Activated CD8-positive, alpha-beta memory T cell treated with anti-CD3 and anti-CD28 coated beads for 36 hours (primary cell): ENCODE measurements around the gene SCIMP. TPM values are rescaled to one million over a fixed set of nuclear protein-coding genes. Genes with fewer than 3 reads are reported as not detected.
"Not testable (repeated sequence)": the region's sequence is repeated elsewhere in the genome, so short reads cannot be mapped to it uniquely, and the experiment has no call there.

Experiments
- CTCF ChIA-PET: fragments of 350-600 bp; sonication (Branson Sonifier 250); formaldehyde crosslinking; loops from one replicate; lab custom pipeline; 2021; ENCODE audit warnings: antibody characterized with exemption; lab: Charles Lee
- POLR2A ChIA-PET: fragments of 350-600 bp; sonication (Branson Sonifier 250); formaldehyde crosslinking; loops from one replicate; lab custom pipeline; 2021; ENCODE audit warnings: antibody characterized with exemption; lab: Charles Lee
- total RNA-seq, 2 experiments: library from RNA; stranded (reverse); gene quantifications; one replicate each; pipeline ENCODE4 v1.2.3, GENCODE V29; 2021

Gene SCIMP
- total RNA-seq, 2 experiments from 2014 or later: 0.08 to 0.23 TPM

GRCh38 chr17:5203178-5203907 is 31.3 kb downstream of the SCIMP start:
- ChIA-PET CTCF (no interaction called here), POLR2A (no interaction called here)

- CTCF ChIA-PET: no interaction called here
- POLR2A ChIA-PET: no interaction called here
These were observed 33.6 kb downstream of the SCIMP start for GRCh38 chr17:5201011-5201410.

GRCh38 chr17:5200360-5200759 is 34.3 kb downstream of the SCIMP start:
- CTCF ChIA-PET: no interaction called here
- POLR2A ChIA-PET: no interaction called here

GRCh38 chr17:5198472-5198871 is 36.2 kb downstream of the SCIMP start:
- POLR2A ChIA-PET: no interaction called here
- CTCF ChIA-PET: interaction anchor here (2.5 kb wide), 1 partner anchor 38 kb away, joined by 14 read pairs; no protein-coding TSS in a partner anchor

GRCh38 chr17:5194346-5194745 is 40.3 kb downstream of the SCIMP start:
- POLR2A ChIA-PET: no interaction called here
- CTCF ChIA-PET: interaction anchor here (0.7 kb wide), 1 partner anchor 71 kb away, joined by 3 read pairs; no protein-coding TSS in a partner anchor

- POLR2A ChIA-PET: interaction anchor here (0.8 kb wide), 1 partner anchor 90 kb away, joined by 3 read pairs; no protein-coding TSS in a partner anchor
- CTCF ChIA-PET: interaction anchor here (0.9 to 1.8 kb wide), 7 partner anchors 9 to 248 kb away, joined by 3 to 9 read pairs (median 5); partner anchors contain the start of gene C1QBP
These were observed 42.9 kb downstream of the SCIMP start, which contains the start of gene ZNF594 for GRCh38 chr17:5191541-5192417. Gene ZNF594, minus strand, starts transcription at chr17:5191868. Its CDS starts 7,612 bp downstream, at chr17:5184256.

GRCh38 chr17:5184288-5184687 is 50.4 kb downstream of the SCIMP start:
- ChIA-PET CTCF (interaction anchor here (1.1 kb wide), 1 partner anchor 11 kb away, joined by 3 read pairs; no protein-coding TSS in a partner anchor), POLR2A (interaction anchor here (0.5 to 0.6 kb wide), 2 partner anchors 80 to 204 kb away, joined by 3 to 5 read pairs; no protein-coding TSS in a partner anchor)

GRCh38 chr17:5183410-5183793 is 51.3 kb downstream of the SCIMP start:
- ChIA-PET POLR2A (no interaction called here), CTCF (interaction anchor here (1.1 to 2.2 kb wide), 2 partner anchors 8 to 10 kb away, joined by 3 to 9 read pairs; partner anchors contain the start of gene ZNF594)

GRCh38 chr17:5182597-5183409 is 51.9 kb downstream of the SCIMP start:
- CTCF ChIA-PET: interaction anchor here (2.2 kb wide), 1 partner anchor 9 kb away, joined by 9 read pairs; the partner anchor contains the start of gene ZNF594
- POLR2A ChIA-PET: no interaction called here

GRCh38 chr17:5181509-5182305 is 53.0 kb downstream of the SCIMP start:
- ChIA-PET CTCF (interaction anchor here (2.2 kb wide), 1 partner anchor 10 kb away, joined by 9 read pairs; the partner anchor contains the start of gene ZNF594), POLR2A (no interaction called here)

- POLR2A ChIA-PET: no interaction called here
- CTCF ChIA-PET: no interaction called here
These were observed 55.7 kb downstream of the SCIMP start for GRCh38 chr17:5179003-5179402.

GRCh38 chr17:5175027-5175426 is 59.6 kb downstream of the SCIMP start:
- CTCF ChIA-PET: not testable (repeated sequence)

GRCh38 chr17:5165791-5166564 is 68.7 kb downstream of the SCIMP start:
- CTCF ChIA-PET, POLR2A ChIA-PET: not testable (repeated sequence)

More at GRCh38 chr17:5175027-5175426, 59.6 kb downstream of the SCIMP start:
- POLR2A ChIA-PET: not testable (repeated sequence)

- POLR2A ChIA-PET: no interaction called here
- CTCF ChIA-PET: no interaction called here
These were observed 70.2 kb downstream of the SCIMP start for GRCh38 chr17:5164436-5164835.

- POLR2A ChIA-PET, CTCF ChIA-PET: not testable (repeated sequence)
These were observed 72.9 kb downstream of the SCIMP start for GRCh38 chr17:5161793-5162192.

GRCh38 chr17:5160702-5161101 is 74.0 kb downstream of the SCIMP start:
- POLR2A ChIA-PET: interaction anchor here (0.6 kb wide), 1 partner anchor 52 kb away, joined by 3 read pairs; no protein-coding TSS in a partner anchor
- CTCF ChIA-PET: not testable (repeated sequence)
